Activated B cell treated with CpG ODN at 0.5 μM for 24 hours (primary cell): Measurements from ENCODE around the gene TNFRSF11A. TPM values are rescaled to one million over a fixed set of nuclear protein-coding genes. Genes with fewer than 3 reads are reported as not detected.
A peak's percentile ranks its signal among the peaks of the same experiment; 100 is the strongest.

Experiments used
- ATAC-seq: fragments of 200-7000 bp; cut with Tn5 transposase; one replicate; pipeline ENCODE4 v1.10.0; 2021; ENCODE audit warnings: low read depth, mild to moderate bottlenecking, moderate library complexity
- CTCF ChIA-PET: fragments of 350-600 bp; sonication (Branson Sonifier 250); formaldehyde crosslinking; loops from one replicate; lab custom pipeline; 2021; ENCODE audit warnings: antibody characterized with exemption; lab: Charles Lee
- POLR2A ChIA-PET: fragments of 350-600 bp; sonication (Branson Sonifier 250); formaldehyde crosslinking; loops from one replicate; lab custom pipeline; 2021; ENCODE audit warnings: antibody characterized with exemption; lab: Charles Lee
- DNase-seq: peaks from one replicate; pipeline ENCODE4 v3.0.0; 2022
- H3K27ac Mint-ChIP-seq: one replicate; pipeline ENCODE4 v1.8.0; 2020; ENCODE audit warnings: mixed read lengths
- H3K27me3 Mint-ChIP-seq: one replicate; pipeline ENCODE4 v1.8.0; 2021; ENCODE audit warnings: mixed read lengths
- H3K36me3 Mint-ChIP-seq: one replicate; pipeline ENCODE4 v1.8.0; 2021; ENCODE audit warnings: low read depth, mixed read lengths
- H3K4me1 Mint-ChIP-seq: one replicate; pipeline ENCODE4 v1.8.0; 2021; ENCODE audit warnings: mixed read lengths
- H3K4me3 Mint-ChIP-seq: one replicate; pipeline ENCODE4 v1.8.0; 2020; ENCODE audit warnings: mild to moderate bottlenecking, mixed read lengths
- H3K9me3 Mint-ChIP-seq: one replicate; pipeline ENCODE4 v1.8.0; 2020; ENCODE audit warnings: mixed read lengths
- intact Hi-C: fragments of 100-400 bp; cut with micrococcal nuclease; formaldehyde crosslinking; loops from one replicate; pipeline ENCODE4 v1.15.1; 2024
- total RNA-seq: library from RNA; stranded (reverse); gene quantifications from 2 replicates; pipeline ENCODE4 v1.2.3, GENCODE V29; 2022
- TF ChIP-seq, protein P1 (sequence below): fragments of 200-600 bp; IDR thresholded peaks from one replicate; pipeline ENCODE4 v1.8.0; 2022; ENCODE audit warnings: antibody characterized with exemption, mild to moderate bottlenecking

Gene TNFRSF11A
- total RNA-seq, 1 donor from 2014 or later: 0.24 TPM

DNA sequence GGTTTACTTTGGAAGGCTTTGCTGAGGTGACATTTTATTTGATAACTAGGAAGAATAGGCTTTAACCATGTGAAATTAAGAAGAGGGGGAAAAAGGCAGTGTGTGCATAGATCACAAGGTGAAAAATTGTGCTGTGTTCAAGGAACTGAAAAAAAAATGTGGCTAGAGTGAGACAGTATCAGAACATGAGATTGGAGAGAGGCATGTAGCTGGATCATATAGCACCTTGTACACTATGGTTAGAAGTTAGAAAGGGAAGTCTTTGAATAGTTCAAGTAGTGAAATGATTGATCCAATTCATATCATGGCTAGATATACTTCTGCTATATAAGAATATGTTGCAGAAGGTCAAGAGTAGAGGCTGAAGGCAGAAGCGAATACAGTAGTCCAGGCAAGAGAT, 12.3 kb upstream of the TNFRSF11A start:
- DNase-seq (no peak), ATAC-seq (no peak)
- H3K9me3 Mint-ChIP-seq: no peaks in the 10 kb centered on the region
- intact Hi-C loops: no loop called here
- no peaks in the 10 kb centered on the region for H3K4me1 Mint-ChIP-seq
- H3K36me3 Mint-ChIP-seq: peaks cover 19% of the 10 kb centered on the region
- H3K27ac Mint-ChIP-seq: no peak overlapping the region
- H3K4me3 Mint-ChIP-seq: no peak overlapping the region
- no peaks in the 10 kb centered on the region for H3K27me3 Mint-ChIP-seq
- ChIA-PET CTCF (no interaction called here), POLR2A (no interaction called here)
- TF ChIP-seq, protein P1, sequence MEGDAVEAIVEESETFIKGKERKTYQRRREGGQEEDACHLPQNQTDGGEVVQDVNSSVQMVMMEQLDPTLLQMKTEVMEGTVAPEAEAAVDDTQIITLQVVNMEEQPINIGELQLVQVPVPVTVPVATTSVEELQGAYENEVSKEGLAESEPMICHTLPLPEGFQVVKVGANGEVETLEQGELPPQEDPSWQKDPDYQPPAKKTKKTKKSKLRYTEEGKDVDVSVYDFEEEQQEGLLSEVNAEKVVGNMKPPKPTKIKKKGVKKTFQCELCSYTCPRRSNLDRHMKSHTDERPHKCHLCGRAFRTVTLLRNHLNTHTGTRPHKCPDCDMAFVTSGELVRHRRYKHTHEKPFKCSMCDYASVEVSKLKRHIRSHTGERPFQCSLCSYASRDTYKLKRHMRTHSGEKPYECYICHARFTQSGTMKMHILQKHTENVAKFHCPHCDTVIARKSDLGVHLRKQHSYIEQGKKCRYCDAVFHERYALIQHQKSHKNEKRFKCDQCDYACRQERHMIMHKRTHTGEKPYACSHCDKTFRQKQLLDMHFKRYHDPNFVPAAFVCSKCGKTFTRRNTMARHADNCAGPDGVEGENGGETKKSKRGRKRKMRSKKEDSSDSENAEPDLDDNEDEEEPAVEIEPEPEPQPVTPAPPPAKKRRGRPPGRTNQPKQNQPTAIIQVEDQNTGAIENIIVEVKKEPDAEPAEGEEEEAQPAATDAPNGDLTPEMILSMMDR: no peak

DNA sequence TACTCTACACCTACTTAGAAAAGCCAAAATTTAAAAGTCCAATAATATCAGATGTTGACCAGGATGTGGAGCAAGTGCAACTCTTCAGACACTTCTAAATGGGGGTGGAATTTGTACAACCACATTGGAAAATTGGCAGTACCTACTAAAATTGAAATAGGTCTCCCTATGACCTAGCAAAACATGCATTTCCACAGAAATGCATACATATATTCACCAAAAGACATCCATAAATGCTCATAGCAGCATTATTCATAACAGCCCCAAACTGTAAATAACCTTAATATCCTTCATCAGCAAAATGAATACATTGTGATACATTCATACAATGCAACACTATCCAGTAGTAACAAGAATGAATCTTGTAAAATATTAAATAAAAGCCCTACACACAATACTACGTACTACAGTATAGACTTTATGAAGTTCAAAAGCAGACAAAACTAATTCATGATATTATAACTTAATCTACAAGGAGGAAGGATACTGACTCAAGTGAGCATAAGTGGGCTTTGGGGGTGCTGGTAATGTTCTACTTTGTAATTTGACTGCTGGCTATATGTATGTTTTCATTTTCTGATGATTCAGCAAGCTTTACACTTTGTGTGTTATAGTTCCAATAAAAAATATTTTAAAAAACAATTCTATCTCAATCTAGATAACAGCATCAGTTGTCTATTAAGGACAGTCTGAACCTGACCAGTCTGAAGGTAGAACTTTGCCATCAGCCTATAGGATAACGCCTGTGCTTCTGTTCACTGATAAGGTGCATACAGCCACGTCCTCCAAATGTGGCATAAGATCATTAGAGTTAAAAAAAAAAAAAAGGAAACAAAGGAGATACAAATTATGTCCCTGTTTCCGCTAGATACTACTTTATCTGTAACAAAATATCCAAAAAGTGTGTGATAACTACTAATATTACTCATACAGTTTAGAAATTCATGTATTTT, 6.6 kb upstream of the TNFRSF11A start:
- DNase-seq (no peak), ATAC-seq (no peak)
- intact Hi-C loops: no loop called here
- ChIA-PET CTCF (no interaction called here), POLR2A (no interaction called here)
- Mint-ChIP-seq H3K36me3 (no peaks in the 10 kb centered on the region), H3K4me1 (no peaks in the 10 kb centered on the region), H3K4me3 (no peak overlapping the region), H3K27ac (no peak overlapping the region), H3K27me3 (peaks cover 5% of the 10 kb centered on the region), H3K9me3 (no peaks in the 10 kb centered on the region)
- TF ChIP-seq, protein P1: no peak

DNA sequence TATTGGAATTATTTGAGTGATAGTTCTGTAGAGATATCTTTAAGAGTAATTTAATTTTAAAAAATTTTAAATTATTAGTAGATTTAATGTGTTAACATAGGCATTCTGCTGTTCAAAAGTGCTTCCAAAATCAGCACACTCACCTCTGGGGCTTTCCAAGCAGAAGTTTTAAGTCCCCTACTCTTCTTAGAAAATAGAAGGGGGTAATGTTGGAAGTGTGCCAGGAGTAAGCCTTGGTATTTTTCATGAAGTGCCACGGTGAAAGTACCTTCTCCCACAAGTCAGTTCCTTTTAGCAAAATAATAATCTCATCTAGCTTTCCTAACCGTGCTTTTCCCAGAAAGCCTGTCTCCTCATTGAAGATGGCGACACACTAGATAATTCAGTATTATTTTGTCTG, 3.9 kb upstream of the TNFRSF11A start:
- H3K4me1 Mint-ChIP-seq: peaks cover 14% of the 10 kb centered on the region
- peaks cover 14% of the 10 kb centered on the region for H3K27me3 Mint-ChIP-seq
- no peak for ATAC-seq
- no peak for DNase-seq
- H3K36me3 Mint-ChIP-seq: no peaks in the 10 kb centered on the region
- H3K9me3 Mint-ChIP-seq: no peaks in the 10 kb centered on the region
- no peak overlapping the region for H3K27ac Mint-ChIP-seq
- intact Hi-C loops: loop anchor here (10.0 kb wide), 2 partner anchors 664 to 1104 kb away; partner anchors contain the start of gene VPS4B
- ChIA-PET POLR2A (no interaction called here), CTCF (no interaction called here)
- H3K4me3 Mint-ChIP-seq: no peak overlapping the region
- TF ChIP-seq, protein P1: no peak

DNA sequence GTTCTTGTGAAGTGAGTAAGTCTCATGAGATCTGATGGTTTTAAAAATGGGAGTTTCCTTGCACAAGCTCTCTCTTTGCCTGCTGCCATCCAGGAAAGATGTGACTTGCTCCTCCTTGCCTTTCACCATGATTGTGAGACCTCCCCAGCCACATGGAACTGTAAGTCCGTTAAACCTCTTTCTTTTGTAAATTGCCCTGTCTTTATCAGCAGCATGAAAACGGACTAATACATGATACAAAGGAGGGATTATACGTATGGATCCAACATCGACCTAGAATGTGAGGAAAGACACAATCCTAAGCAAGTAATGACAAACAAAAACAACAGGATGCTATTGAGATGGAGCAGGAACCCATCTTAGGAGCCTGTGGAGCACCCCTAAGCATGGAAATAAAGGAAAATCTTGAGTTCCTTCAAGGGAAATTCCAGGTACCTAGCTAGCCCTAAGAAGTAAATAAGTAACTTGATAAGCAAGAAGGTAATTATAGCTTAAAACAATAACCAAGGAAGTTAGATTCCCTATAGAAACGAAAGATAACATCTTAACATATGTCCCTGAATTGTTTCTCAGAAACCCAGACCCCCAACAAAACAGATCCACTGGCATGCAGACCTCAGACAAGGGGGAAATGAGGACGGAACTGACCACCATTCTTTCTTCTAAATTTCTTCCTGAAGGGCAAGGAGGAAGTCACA, 1.5 kb upstream of the TNFRSF11A start:
- Mint-ChIP-seq H3K27ac (no peak overlapping the region), H3K27me3 (peaks cover 36% of the 10 kb centered on the region)

More for the DNA sequence above, 1.5 kb upstream of the TNFRSF11A start:
- H3K9me3 Mint-ChIP-seq: no peaks in the 10 kb centered on the region
- peak overlapping the region; percentile 76 for H3K4me3 Mint-ChIP-seq
- TF ChIP-seq, protein P1: no peak
- no peak for DNase-seq
- no peaks in the 10 kb centered on the region for H3K36me3 Mint-ChIP-seq
- intact Hi-C loops: loop anchor here (10.0 kb wide), 2 partner anchors 661 to 1101 kb away; partner anchors contain the start of gene VPS4B
- no peak for ATAC-seq
- ChIA-PET POLR2A (interaction anchor here (1.6 kb wide), 1 partner anchor 199 kb away, joined by 3 read pairs; the partner anchor contains the start of gene ZCCHC2), CTCF (interaction anchor here (1.0 to 1.7 kb wide), 4 partner anchors 8 to 262 kb away, joined by 3 to 5 read pairs (median 4); no protein-coding TSS in a partner anchor)
- H3K4me1 Mint-ChIP-seq: peaks cover 21% of the 10 kb centered on the region
